Neutrophil (primary cell): ENCODE data around the gene SARDH.

Experiments
- H3K27ac ChIP-seq: fragments of 200-600 bp; sonication (generic); 2 replicates; pipeline ENCODE4 v1.5.1; 2016; ENCODE audit warnings: mild to moderate bottlenecking, moderate library complexity
- H3K27me3 ChIP-seq: fragments of 200-600 bp; sonication (generic); 2 replicates; pipeline ENCODE4 v1.6.0; 2016; ENCODE audit warnings: mild to moderate bottlenecking
- H3K36me3 ChIP-seq: fragments of 200-600 bp; sonication (generic); 2 replicates; pipeline ENCODE4 v1.5.1; 2017
- H3K4me1 ChIP-seq, 2 experiments: fragments of 200-600 bp in 1 of 2; sonication (generic) in 1 of 2; 1 replicate in 1 of 2; 2 replicates in 1 of 2; pipeline versions ENCODE4 v1.5.1 to v1.6.1; 2013 to 2016; ENCODE audit warnings: low read depth in 1 of 2, low read length in 1 of 2, mild to moderate bottlenecking in 1 of 2, moderate library complexity in 1 of 2; ENCODE audit not compliant: control insufficient read depth in 1 of 2, insufficient read depth in 1 of 2
- H3K4me3 ChIP-seq, 2 experiments: fragments of 200-600 bp in 1 of 2; sonication (generic) in 1 of 2; 1 replicate in 1 of 2; 2 replicates in 1 of 2; pipeline ENCODE4 v1.5.1; 2013 to 2016; ENCODE audit warnings: low read depth in 1 of 2, low read length in 1 of 2, mild to moderate bottlenecking in 1 of 2, moderate library complexity in 1 of 2
- H3K9me3 ChIP-seq: fragments of 200-600 bp; sonication (generic); 2 replicates; pipeline ENCODE4 v1.5.1; 2016
- CTCF ChIP-seq: fragments of 200-600 bp; sonication (generic); IDR thresholded peaks from 2 replicates; pipeline ENCODE4 v1.5.1; 2016; ENCODE audit warnings: antibody characterized with exemption

The SARDH gene

GRCh38 chr9:133713150-133713959 is 24.8 kb downstream of the SARDH start:
- H3K27me3 ChIP-seq = no peaks in the 10 kb centered on the region
- H3K9me3 ChIP-seq = no peaks in the 10 kb centered on the region
- H3K36me3 ChIP-seq = no peaks in the 10 kb centered on the region
- no peaks in the 10 kb centered on the region for H3K4me1 ChIP-seq
- no peak overlapping the region for H3K27ac ChIP-seq
- TF ChIP-seq CTCF = no peak
- H3K4me3 ChIP-seq = no peak overlapping the region

GRCh38 chr9:133712221-133713100 is 25.7 kb downstream of the SARDH start:
- TF ChIP-seq CTCF = no peak
- Histone ChIP-seq H3K27me3 (no peaks in the 10 kb centered on the region), H3K27ac (no peak overlapping the region), H3K36me3 (no peaks in the 10 kb centered on the region), H3K4me3 (no peak overlapping the region), H3K9me3 (no peaks in the 10 kb centered on the region), H3K4me1 (no peaks in the 10 kb centered on the region)

DNA sequence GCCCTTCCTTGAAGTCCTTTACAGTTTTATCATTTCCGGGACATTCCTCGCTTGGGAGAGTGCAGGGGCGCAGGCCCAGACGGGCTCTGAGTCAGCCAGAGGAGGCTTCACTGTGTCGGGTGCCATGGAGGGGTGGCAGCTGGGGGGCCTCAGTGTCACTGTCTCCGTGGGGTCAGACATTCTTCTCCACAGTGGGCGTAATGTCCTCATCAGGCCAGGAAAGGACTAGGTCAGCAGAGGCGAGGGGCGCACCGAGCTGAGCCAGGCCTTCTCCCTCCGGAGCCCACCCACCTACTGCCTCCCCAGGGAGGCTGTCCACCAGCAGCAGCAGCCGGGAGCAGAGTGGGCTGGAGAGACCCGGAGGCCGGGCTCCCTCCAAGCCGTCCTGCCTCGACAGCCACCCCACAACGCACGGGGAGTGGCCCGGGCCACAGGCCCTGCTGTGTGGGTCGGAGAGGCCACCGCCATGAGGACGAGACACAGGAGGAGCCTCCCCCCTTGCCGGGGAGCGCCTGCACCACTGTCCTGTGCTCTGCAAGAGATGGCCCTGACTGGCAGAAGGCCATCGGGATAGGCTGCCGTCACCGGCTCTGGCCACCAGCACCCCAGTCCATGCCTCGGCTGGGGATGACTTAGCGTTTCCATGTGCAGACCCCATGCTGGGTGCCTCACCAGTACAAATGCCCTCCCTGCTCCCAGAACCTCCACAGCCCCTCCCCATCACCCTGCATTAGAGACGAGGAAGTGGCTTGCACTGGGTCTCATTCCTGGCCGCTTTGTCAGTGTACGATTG is 26.5 kb downstream of the SARDH start:
- Histone ChIP-seq H3K9me3 (no peaks in the 10 kb centered on the region), H3K27ac (no peak overlapping the region), H3K27me3 (no peaks in the 10 kb centered on the region), H3K4me1 (no peaks in the 10 kb centered on the region), H3K36me3 (no peaks in the 10 kb centered on the region), H3K4me3 (no peak overlapping the region)
- TF ChIP-seq CTCF = no peak

DNA sequence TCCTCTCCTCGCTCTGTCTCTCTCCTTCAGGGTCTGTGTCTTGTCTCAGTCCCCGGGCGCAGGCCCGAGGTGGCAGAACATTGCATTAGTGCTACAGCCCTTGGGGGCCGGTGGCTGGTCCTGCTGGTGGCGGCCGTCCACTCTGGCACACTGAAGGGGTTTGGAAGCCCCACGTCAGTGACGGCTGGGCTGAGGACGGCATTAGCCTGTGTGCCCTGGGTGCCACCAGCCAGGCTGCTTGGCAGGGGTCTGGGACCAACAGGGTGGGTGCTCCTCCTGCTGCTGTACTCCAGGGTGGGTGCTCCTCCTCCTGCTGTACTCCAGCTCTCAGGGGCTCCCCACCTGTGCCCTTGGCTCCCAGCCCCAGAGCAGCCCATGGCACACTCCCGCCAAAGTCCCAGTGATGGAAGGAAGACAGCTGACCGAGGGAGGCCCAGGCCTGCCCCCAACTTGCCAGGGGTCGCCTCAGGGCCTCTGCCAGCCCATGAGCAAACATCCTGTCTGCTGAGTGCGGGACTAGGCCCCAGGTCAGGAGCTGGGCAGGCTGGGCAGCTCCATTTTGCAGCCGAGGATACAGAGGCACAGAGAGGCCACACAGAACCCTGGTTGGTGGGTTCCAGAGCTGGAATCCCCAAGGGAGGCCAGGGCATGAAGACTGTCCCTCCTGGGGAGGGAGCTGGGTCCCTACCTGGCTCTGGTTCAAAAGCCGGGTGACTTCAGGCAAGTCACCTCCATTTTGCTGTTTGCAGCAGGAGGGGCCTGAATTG is 27.3 kb downstream of the SARDH start:
- Histone ChIP-seq H3K27me3 (no peaks in the 10 kb centered on the region), H3K36me3 (no peaks in the 10 kb centered on the region), H3K9me3 (no peaks in the 10 kb centered on the region), H3K4me1 (no peaks in the 10 kb centered on the region), H3K27ac (no peak overlapping the region), H3K4me3 (no peak overlapping the region)
- TF ChIP-seq CTCF = no peak
